Neuronal stem cell (in vitro differentiated cells): Measurements from ENCODE around the gene CORO1C.

Source experiments
- DNase-seq: peaks from one replicate; pipeline ENCODE4 v3.0.0-alpha.2; 2013; ENCODE audit warnings: low spot score
- H2AFZ ChIP-seq: one replicate; pipeline ENCODE4 v1.6.1; 2013; ENCODE audit warnings: mild to moderate bottlenecking, low read length, inconsistent platforms
- H2AK5ac ChIP-seq: 2 replicates; pipeline ENCODE4 v1.6.1; 2013; ENCODE audit warnings: low read depth, mild to moderate bottlenecking, inconsistent platforms, low read length, moderate library complexity, mixed read lengths
- H2BK120ac ChIP-seq: 2 replicates; pipeline ENCODE4 v1.6.1; 2013; ENCODE audit warnings: low read depth, mild to moderate bottlenecking, inconsistent platforms, low read length, moderate library complexity, mixed read lengths
- H2BK12ac ChIP-seq: one replicate; pipeline ENCODE4 v1.6.1; 2013; ENCODE audit warnings: low read length, inconsistent platforms
- H2BK15ac ChIP-seq: 2 replicates; pipeline ENCODE4 v1.6.1; 2013; ENCODE audit warnings: mild to moderate bottlenecking, low read length, inconsistent platforms, mixed read lengths
- H2BK5ac ChIP-seq: one replicate; pipeline ENCODE4 v1.6.1; 2013; ENCODE audit warnings: inconsistent platforms, mild to moderate bottlenecking, low read length, moderate library complexity
- H3K14ac ChIP-seq: one replicate; pipeline ENCODE4 v1.6.1; 2013; ENCODE audit warnings: low read length, inconsistent platforms
- H3K18ac ChIP-seq: 2 replicates; pipeline ENCODE4 v1.6.1; 2013; ENCODE audit warnings: low read length, inconsistent platforms
- H3K23ac ChIP-seq: 2 replicates; pipeline ENCODE4 v1.6.1; 2013; ENCODE audit warnings: low read depth, mild to moderate bottlenecking, mixed read lengths, low read length, inconsistent platforms; ENCODE audit not compliant: poor library complexity
- H3K27ac ChIP-seq: replicated peaks from 3 replicates; pipeline ENCODE4 v1.5.1; 2013; ENCODE audit warnings: low read length, inconsistent platforms
- H3K27me3 ChIP-seq, 3 experiments: 2 replicates each; pipeline ENCODE4 v1.6.1; 2013; ENCODE audit warnings: low read length in 3 of 3, mild to moderate bottlenecking in 2 of 3, inconsistent platforms in 1 of 3, low read depth in 1 of 3, mixed read lengths in 1 of 3, moderate library complexity in 1 of 3; ENCODE audit not compliant: control insufficient read depth in 3 of 3, insufficient read depth in 3 of 3
- H3K36me3 ChIP-seq, 2 donors: replicated peaks in 1 of 2; 2 replicates each; pipeline ENCODE4 v1.6.1; 2013; ENCODE audit warnings: low read length in 2 of 2; ENCODE audit not compliant: control insufficient read depth in 2 of 2, insufficient read depth in 2 of 2
- H3K4ac ChIP-seq: 2 replicates; pipeline ENCODE4 v1.6.1; 2013; ENCODE audit warnings: inconsistent platforms, mild to moderate bottlenecking, low read length, moderate library complexity
- H3K4me1 ChIP-seq, 2 donors: 1 replicate in 1 of 2; 2 replicates in 1 of 2; pipeline ENCODE4 v1.6.1; 2013; ENCODE audit warnings: low read length in 2 of 2, low read depth in 1 of 2; ENCODE audit not compliant: control insufficient read depth in 2 of 2, insufficient read depth in 1 of 2
- H3K4me2 ChIP-seq: one replicate; pipeline ENCODE4 v1.6.1; 2013; ENCODE audit warnings: mild to moderate bottlenecking, low read length, inconsistent platforms; ENCODE audit not compliant: insufficient read depth, poor library complexity, severe bottlenecking
- H3K4me3 ChIP-seq, 2 donors: 2 replicates each; pipeline ENCODE4 v1.5.1; 2013; ENCODE audit warnings: low read length in 2 of 2, mild to moderate bottlenecking in 2 of 2, inconsistent platforms in 1 of 2, moderate library complexity in 1 of 2
- H3K79me1 ChIP-seq: one replicate; pipeline ENCODE4 v1.6.1; 2013; ENCODE audit warnings: low read depth, mild to moderate bottlenecking, inconsistent platforms, low read length, moderate library complexity
- H3K9ac ChIP-seq: one replicate; pipeline ENCODE4 v1.6.1; 2013; ENCODE audit warnings: mild to moderate bottlenecking, low read depth, low read length, inconsistent platforms; ENCODE audit not compliant: poor library complexity
- H3K9me3 ChIP-seq, 2 donors: replicated peaks in 1 of 2; 2 replicates each; pipeline versions ENCODE3 to v1.6.1; 2013; ENCODE audit warnings: low read length in 2 of 2, mild to moderate bottlenecking in 2 of 2, inconsistent platforms in 1 of 2, low read depth in 1 of 2, mixed read lengths in 1 of 2, moderate library complexity in 1 of 2; ENCODE audit not compliant: control insufficient read depth in 2 of 2, insufficient read depth in 1 of 2
- H4K8ac ChIP-seq: one replicate; pipeline ENCODE4 v1.6.1; 2013; ENCODE audit warnings: low read depth, mild to moderate bottlenecking, inconsistent platforms, low read length, moderate library complexity
- H4K91ac ChIP-seq: one replicate; pipeline ENCODE4 v1.6.1; 2013; ENCODE audit warnings: low read length, low read depth, mild to moderate bottlenecking, inconsistent platforms; ENCODE audit not compliant: poor library complexity
- WGBS, 2 donors: extraction: QIAGEN DNeasy Blood & Tissue Kit; methylation state at CpG; one replicate each; pipeline ENCODE4 v1.1.7; 2013; ENCODE audit warnings: missing lambda C conversion rate in 2 of 2, mixed read lengths in 1 of 2; ENCODE audit not compliant: insufficient read length in 2 of 2, insufficient replicate concordance in 1 of 2; ENCODE audit errors: extremely low coverage in 2 of 2; 5-methylcytosine and 5-hydroxymethylcytosine counted together

CORO1C gene

DNA sequence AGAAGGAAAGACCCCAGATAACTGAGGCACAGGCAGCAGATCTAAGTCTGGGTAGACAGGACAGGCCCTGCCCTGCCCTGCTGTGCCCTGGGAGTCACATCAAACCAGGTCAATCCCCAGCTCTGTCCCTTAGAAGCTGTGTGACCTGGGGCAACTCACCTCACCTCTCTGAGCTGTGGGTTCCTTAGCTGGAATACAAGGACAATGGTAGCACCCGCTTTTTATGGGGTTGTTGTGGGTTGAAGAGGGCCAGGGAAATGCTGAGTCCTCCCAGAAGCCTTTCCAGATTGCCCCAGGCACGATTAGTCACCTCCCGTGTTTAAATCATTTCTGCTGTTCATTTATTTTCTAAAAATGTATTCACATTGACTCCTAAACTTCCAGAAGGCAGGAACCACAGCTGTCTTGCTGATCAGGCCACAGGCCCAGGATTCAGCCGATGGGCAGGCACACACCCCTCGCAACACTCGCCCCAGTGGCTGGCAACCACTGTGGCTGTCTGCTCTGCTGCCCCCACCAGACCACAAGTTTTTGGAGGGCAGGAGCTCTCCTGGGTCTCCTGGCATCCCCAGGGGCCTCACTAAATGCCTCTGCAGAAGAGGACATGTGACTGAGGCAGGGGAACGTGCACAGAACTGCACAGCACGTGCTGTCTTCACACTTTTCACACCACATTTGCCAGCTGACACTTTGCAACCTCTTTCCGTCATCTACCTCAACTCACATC is 100.7 kb downstream of the CORO1C start:
- WGBS, 2 donors = no CpG with 5 or more reads among the region's 9 CpGs
- H3K4me3 ChIP-seq = no peak overlapping the region
- peak overlapping the region; percentile 95 for H4K91ac ChIP-seq
- H2AFZ ChIP-seq = peak overlapping the region; percentile 79
- H3K79me1 ChIP-seq = no peaks in the 10 kb centered on the region
- no peak overlapping the region for H2BK12ac ChIP-seq
- peak overlapping the region; percentile 86 for H3K4ac ChIP-seq
- H3K4me1 ChIP-seq = peaks cover 25 to 45% of the 10 kb centered on the region in 2 donors
- no peak overlapping the region for H3K14ac ChIP-seq
- H3K9me3 ChIP-seq = no peaks in the 10 kb centered on the region
- H3K9ac ChIP-seq = no peak overlapping the region
- H2BK120ac ChIP-seq = peak overlapping the region; percentile 64
- peak overlapping the region; percentile 49 for H2BK15ac ChIP-seq
- peak overlapping the region; percentile 22 for H2BK5ac ChIP-seq
- no peak for DNase-seq
- H3K4me2 ChIP-seq = no peak overlapping the region
- no peaks in the 10 kb centered on the region for H3K36me3 ChIP-seq
- H3K23ac ChIP-seq = no peak overlapping the region
- no peaks in the 10 kb centered on the region for H3K27me3 ChIP-seq
- H3K18ac ChIP-seq = peak overlapping the region; percentile 90
- peak overlapping the region; percentile 78 for H4K8ac ChIP-seq
- H3K27ac ChIP-seq = no peak overlapping the region
- peak overlapping the region; percentile 67 for H2AK5ac ChIP-seq

DNA sequence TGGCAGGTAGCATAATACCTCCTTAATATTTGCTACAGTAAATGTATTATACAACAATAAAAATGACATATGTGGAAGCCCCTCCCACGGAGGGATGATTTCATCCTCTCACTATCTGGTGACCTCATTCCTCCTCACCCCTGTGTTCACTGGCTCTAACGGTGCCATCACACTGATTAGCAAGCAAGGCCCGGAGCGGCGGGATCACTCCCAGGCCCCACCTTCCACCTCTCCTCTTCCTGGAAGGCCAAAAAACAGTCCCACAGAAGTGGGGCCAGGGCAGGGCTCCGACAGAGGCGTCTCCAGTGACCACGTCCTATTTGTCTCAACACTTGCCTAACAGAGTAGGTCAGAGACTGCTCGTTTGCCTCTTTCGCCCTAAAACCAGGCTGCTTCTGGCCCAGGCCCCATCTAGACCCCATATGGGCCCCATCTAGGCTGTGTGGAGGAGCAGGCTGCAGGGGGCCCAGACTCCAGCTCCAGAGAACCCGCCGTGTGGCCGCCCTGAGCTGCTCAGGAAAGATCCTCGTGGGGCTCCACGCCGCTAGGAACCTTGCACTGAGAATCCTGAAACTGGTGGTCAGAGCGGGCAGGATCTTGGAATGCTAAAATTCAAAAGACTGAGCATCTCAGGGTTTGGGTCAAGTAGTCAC is 101.4 kb downstream of the CORO1C start:
- DNase-seq = no peak
- H3K4me2 ChIP-seq = no peak overlapping the region
- H3K14ac ChIP-seq = no peak overlapping the region
- H3K27me3 ChIP-seq = no peaks in the 10 kb centered on the region
- no CpG with 5 or more reads among the region's 17 CpGs for WGBS, 2 donors
- no peak overlapping the region for H3K4me3 ChIP-seq
- H4K91ac ChIP-seq = no peak overlapping the region
- H3K79me1 ChIP-seq = no peaks in the 10 kb centered on the region
- H3K9ac ChIP-seq = no peak overlapping the region
- peak overlapping the region; percentile 0 for H2BK15ac ChIP-seq
- no peak overlapping the region for H3K4ac ChIP-seq
- H4K8ac ChIP-seq = peak overlapping the region; percentile 78
- H2AFZ ChIP-seq = peak overlapping the region; percentile 79
- H2BK120ac ChIP-seq = no peak overlapping the region
- no peak overlapping the region for H3K23ac ChIP-seq
- no peak overlapping the region for H3K27ac ChIP-seq
- peak overlapping the region; percentile 86 for H3K18ac ChIP-seq
- H3K9me3 ChIP-seq = no peaks in the 10 kb centered on the region
- peak overlapping the region; percentile 67 for H2AK5ac ChIP-seq
- H3K36me3 ChIP-seq = no peaks in the 10 kb centered on the region
- no peak overlapping the region for H2BK12ac ChIP-seq
- H2BK5ac ChIP-seq = peak overlapping the region; percentile 22
- H3K4me1 ChIP-seq = peaks cover 20 to 38% of the 10 kb centered on the region in 2 donors

GRCh38 chr12:108629151-108629550 is 102.2 kb downstream of the CORO1C start:
- no peak overlapping the region for H3K4ac ChIP-seq
- no CpG with 5 or more reads among the region's 5 CpGs for WGBS, 2 donors
- H2BK120ac ChIP-seq = no peak overlapping the region
- no peaks in the 10 kb centered on the region for H3K36me3 ChIP-seq
- no peaks in the 10 kb centered on the region for H3K27me3 ChIP-seq
- no peaks in the 10 kb centered on the region for H3K79me1 ChIP-seq
- H4K91ac ChIP-seq = no peak overlapping the region
- peak overlapping the region; percentile 88 for H2BK5ac ChIP-seq
- H2BK15ac ChIP-seq = peak overlapping the region; percentile 19
- H3K9me3 ChIP-seq = no peaks in the 10 kb centered on the region
- no peak overlapping the region for H3K4me2 ChIP-seq
- peak overlapping the region; percentile 78 for H2AK5ac ChIP-seq
- peaks cover 15 to 32% of the 10 kb centered on the region in 2 donors for H3K4me1 ChIP-seq
- no peak overlapping the region for H2BK12ac ChIP-seq
- no peak overlapping the region for H4K8ac ChIP-seq
- H3K23ac ChIP-seq = no peak overlapping the region
- no peak for DNase-seq
- no peak overlapping the region for H3K27ac ChIP-seq
- H3K4me3 ChIP-seq = no peak overlapping the region
- H3K18ac ChIP-seq = peak overlapping the region; percentile 19
- peak overlapping the region; percentile 76 for H2AFZ ChIP-seq
- H3K9ac ChIP-seq = no peak overlapping the region
- no peak overlapping the region for H3K14ac ChIP-seq

DNA sequence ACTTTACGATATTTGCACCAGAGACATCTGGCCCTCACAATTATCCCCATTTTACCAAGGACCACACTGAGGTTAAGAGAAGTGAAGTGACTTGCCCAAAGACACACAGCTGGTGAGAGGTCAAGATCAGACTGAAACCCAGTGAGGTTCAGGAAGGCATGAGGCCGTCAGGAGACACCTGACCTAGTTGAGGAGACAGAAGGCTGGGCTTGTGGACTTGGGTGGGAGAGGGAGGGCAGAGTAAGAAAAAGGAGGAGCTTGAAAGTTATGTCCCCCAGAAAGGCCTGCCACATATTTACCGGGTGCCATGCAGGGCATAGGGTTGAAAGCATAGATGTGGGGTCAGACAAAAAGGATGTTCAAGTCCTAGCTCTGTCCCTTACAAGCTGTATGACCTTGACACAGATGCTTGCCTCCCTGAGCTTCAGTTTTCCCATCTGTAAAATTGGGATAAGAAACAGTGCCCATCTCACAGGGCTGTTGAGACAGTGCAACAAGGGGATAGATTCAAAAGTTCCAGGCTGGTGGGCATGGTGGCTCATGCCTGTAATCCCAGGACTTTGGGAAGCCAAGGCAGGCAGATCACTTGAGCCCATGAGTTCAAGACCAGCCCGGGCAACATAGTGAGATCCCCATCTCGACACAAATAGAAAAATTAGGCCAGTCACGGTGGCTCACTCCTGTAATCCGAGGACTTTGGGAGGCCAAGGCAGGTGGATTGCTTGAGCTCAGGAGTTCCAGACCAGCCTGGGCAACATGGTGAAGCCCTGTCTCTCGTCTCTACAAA is 104.0 kb downstream of the CORO1C start:
- no peak overlapping the region for H3K18ac ChIP-seq
- no peak overlapping the region for H2BK15ac ChIP-seq
- no peak overlapping the region for H2AK5ac ChIP-seq
- no peak overlapping the region for H2BK12ac ChIP-seq
- H3K9me3 ChIP-seq = no peaks in the 10 kb centered on the region
- no peak overlapping the region for H3K9ac ChIP-seq
- H3K4ac ChIP-seq = no peak overlapping the region
- no peak overlapping the region for H3K4me2 ChIP-seq
- no peak overlapping the region for H3K14ac ChIP-seq
- no CpG with 5 or more reads among the region's 8 CpGs for WGBS, 2 donors
- no peaks in the 10 kb centered on the region for H3K27me3 ChIP-seq
- no peak overlapping the region for H2BK120ac ChIP-seq
- no peak overlapping the region for H3K4me3 ChIP-seq
- H4K8ac ChIP-seq = no peak overlapping the region
- H3K79me1 ChIP-seq = no peaks in the 10 kb centered on the region
- no peak overlapping the region for H2BK5ac ChIP-seq
- no peaks in the 10 kb centered on the region for H3K36me3 ChIP-seq
- peaks cover 16 to 35% of the 10 kb centered on the region in 2 donors for H3K4me1 ChIP-seq
- no peak overlapping the region for H3K27ac ChIP-seq
- H2AFZ ChIP-seq = no peak overlapping the region
- no peak for DNase-seq
- H3K23ac ChIP-seq = no peak overlapping the region
- H4K91ac ChIP-seq = no peak overlapping the region
